CD14-positive monocyte (primary cell): ENCODE measurements around the gene CSRP1. TPM values are rescaled to one million over a fixed set of nuclear protein-coding genes. Genes with fewer than 3 reads are reported as not detected.
A peak's percentile ranks its signal among the peaks of the same experiment; 100 is the strongest.
"Not testable (repeated sequence)": the region's sequence is repeated elsewhere in the genome, so short reads cannot be mapped to it uniquely, and the experiment has no call there.

Experiments used
- DNase-seq, 3 donors: peaks; one replicate each; pipeline ENCODE4 v3.0.0-alpha.2; 2011 to 2022
- H2AFZ ChIP-seq: 2 replicates; pipeline ENCODE4 v1.6.0; 2012; ENCODE audit warnings: mild to moderate bottlenecking, low read depth, low read length, inconsistent platforms; ENCODE audit not compliant: insufficient read depth, poor library complexity, severe bottlenecking
- H3K27ac ChIP-seq, 2 donors: 1 replicate in 1 of 2; 2 replicates in 1 of 2; pipeline ENCODE4 v1.5.1; 2012 to 2013; ENCODE audit warnings: low read length in 2 of 2, control low read depth in 1 of 2, inconsistent platforms in 1 of 2, low read depth in 1 of 2, mild to moderate bottlenecking in 1 of 2
- H3K27me3 ChIP-seq, 2 donors: one replicate each; pipeline versions ENCODE4 v1.6.0 to v1.6.1; 2011 to 2013; ENCODE audit warnings: low read length in 2 of 2; ENCODE audit not compliant: control insufficient read depth in 2 of 2, insufficient read depth in 2 of 2
- H3K36me3 ChIP-seq, 2 donors: replicated peaks in 1 of 2; 1 replicate in 1 of 2; 2 replicates in 1 of 2; pipeline versions ENCODE4 v1.5.1 to v1.6.1; 2012 to 2013; ENCODE audit warnings: low read length in 2 of 2, control low read depth in 1 of 2, inconsistent platforms in 1 of 2, mild to moderate bottlenecking in 1 of 2; ENCODE audit not compliant: insufficient read depth in 2 of 2, control insufficient read depth in 1 of 2
- H3K4me1 ChIP-seq, 2 donors: 1 replicate in 1 of 2; 2 replicates in 1 of 2; pipeline versions ENCODE4 v1.5.1 to v1.6.1; 2012 to 2013; ENCODE audit warnings: low read length in 2 of 2, control low read depth in 1 of 2, inconsistent platforms in 1 of 2, mild to moderate bottlenecking in 1 of 2, moderate library complexity in 1 of 2; ENCODE audit not compliant: insufficient read depth in 2 of 2, control insufficient read depth in 1 of 2
- H3K4me2 ChIP-seq: replicated peaks from 2 replicates; pipeline ENCODE3; 2012; ENCODE audit warnings: low read length, moderate library complexity, mild to moderate bottlenecking; ENCODE audit not compliant: poor library complexity, severe bottlenecking; ENCODE audit errors: extremely low read depth
- H3K4me3 ChIP-seq, 3 experiments: fragments of 200-600 bp in 1 of 3; sonication (generic) in 1 of 3; replicated peaks in 1 of 3; 1 replicate in 2 of 3; 2 replicates in 1 of 3; pipeline ENCODE4 v1.5.1; 2011 to 2013; ENCODE audit warnings: low read length in 3 of 3, mild to moderate bottlenecking in 3 of 3, control low read depth in 2 of 3, low read depth in 2 of 3, inconsistent platforms in 1 of 3, moderate library complexity in 1 of 3
- H3K79me2 ChIP-seq: 2 replicates; pipeline ENCODE4 v1.6.0; 2012; ENCODE audit warnings: mild to moderate bottlenecking, control low read depth, inconsistent platforms, low read length, moderate library complexity; ENCODE audit not compliant: insufficient read depth
- H3K9ac ChIP-seq: 2 replicates; pipeline ENCODE4 v1.6.0; 2017; ENCODE audit warnings: low read length, mild to moderate bottlenecking; ENCODE audit not compliant: insufficient read depth, poor library complexity, severe bottlenecking
- H3K9me3 ChIP-seq, 2 donors: replicated peaks in 1 of 2; 1 replicate in 1 of 2; 2 replicates in 1 of 2; pipeline versions ENCODE4 v1.5.1 to v1.6.1; 2012 to 2013; ENCODE audit warnings: low read length in 2 of 2, control low read depth in 1 of 2; ENCODE audit not compliant: control insufficient read depth in 1 of 2, insufficient read depth in 1 of 2
- H4K20me1 ChIP-seq: 2 replicates; pipeline ENCODE4 v1.6.0; 2012; ENCODE audit warnings: mild to moderate bottlenecking, low read length, control low read depth, moderate library complexity; ENCODE audit not compliant: insufficient read depth
- H3K27ac Mint-ChIP-seq, 7 donors: one replicate each; pipeline ENCODE4 v1.8.0; 2020; ENCODE audit warnings: mild to moderate bottlenecking in 7 of 7, mixed read lengths in 7 of 7, moderate library complexity in 6 of 7, inconsistent platforms in 2 of 7
- H3K27me3 Mint-ChIP-seq, 3 donors: one replicate each; pipeline ENCODE4 v1.8.0; 2021 to 2022; ENCODE audit warnings: low read depth in 3 of 3, mild to moderate bottlenecking in 3 of 3, mixed read lengths in 3 of 3, moderate library complexity in 3 of 3, inconsistent platforms in 1 of 3
- H3K36me3 Mint-ChIP-seq, 2 donors: one replicate each; pipeline ENCODE4 v1.8.0; 2020; ENCODE audit warnings: mixed read lengths in 2 of 2, inconsistent platforms in 1 of 2, mild to moderate bottlenecking in 1 of 2
- H3K4me1 Mint-ChIP-seq: one replicate; pipeline ENCODE4 v1.8.0; 2020; ENCODE audit warnings: mild to moderate bottlenecking, mixed read lengths
- H3K4me3 Mint-ChIP-seq, 2 donors: one replicate each; pipeline ENCODE4 v1.8.0; 2020; ENCODE audit warnings: mild to moderate bottlenecking in 2 of 2, mixed read lengths in 2 of 2, moderate library complexity in 1 of 2
- H3K9me3 Mint-ChIP-seq, 7 donors: one replicate each; pipeline ENCODE4 v1.8.0; 2020 to 2022; ENCODE audit warnings: mixed read lengths in 7 of 7, mild to moderate bottlenecking in 6 of 7, moderate library complexity in 6 of 7, inconsistent platforms in 2 of 7
- CTCF ChIP-seq: fragments of 200-600 bp; IDR thresholded peaks from one replicate; pipeline ENCODE4 v1.8.0; 2022; ENCODE audit warnings: antibody characterized with exemption, mild to moderate bottlenecking
- WGBS: methylation state at CpG from one replicate; pipeline ENCODE4 v1.1.5; 2013; ENCODE audit warnings: missing lambda C conversion rate; ENCODE audit not compliant: insufficient coverage; 5-methylcytosine and 5-hydroxymethylcytosine counted together
- intact Hi-C, 2 donors: fragments of 100-400 bp; cut with micrococcal nuclease; formaldehyde crosslinking; loops; one replicate each; pipeline versions ENCODE4 v1.15.0 to v1.15.1; 2023
- polyA plus RNA-seq, 3 donors: library from polyadenylated mRNA; depleted of rRNA in 1 of 3; unstranded in 2 of 3; stranded (reverse) in 1 of 3; fragments of 300-500 nt in 2 of 3; fragments of >200 nt in 1 of 3; fragmentation: Illumina TruSeq in 2 of 3; gene quantifications; 1 replicate in 2 of 3; 2 replicates in 1 of 3; pipeline ENCODE4 v1.2.3, GENCODE V29; 2012 to 2021

Gene CSRP1
- polyA plus RNA-seq, 3 donors = 87.4 to 111 (median 98.8) TPM

DNA sequence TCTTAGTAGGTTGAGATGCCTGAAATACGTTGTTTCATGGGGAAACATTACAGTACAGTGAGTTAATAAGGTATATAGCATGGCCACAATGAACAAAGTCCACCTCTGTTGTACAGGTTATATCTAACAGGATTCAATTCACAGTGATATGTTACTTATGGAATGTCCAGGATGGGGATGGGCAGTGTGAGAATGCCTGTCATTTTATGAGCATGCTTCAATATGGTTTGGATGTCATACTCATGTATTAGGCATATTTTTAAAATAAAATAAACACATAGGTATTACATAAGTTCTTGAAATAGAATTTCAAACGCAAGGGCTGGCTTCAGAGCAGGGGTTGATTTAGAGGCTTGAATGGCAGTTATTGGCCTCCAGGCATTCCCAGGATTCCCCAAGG lies 31.8 kb downstream of the CSRP1 start:
- Histone ChIP-seq H3K79me2 (no peaks in the 10 kb centered on the region), H3K36me3 (no peaks in the 10 kb centered on the region), H3K4me1 (peaks cover 12 to 16% of the 10 kb centered on the region in 2 donors), H3K9ac (no peak overlapping the region), H2AFZ (no peak overlapping the region), H3K4me3 (no peak overlapping the region), H3K9me3 (no peaks in the 10 kb centered on the region), H3K27me3 (peaks cover 4 to 15% of the 10 kb centered on the region in 2 donors), H3K27ac (no peak overlapping the region), H4K20me1 (no peaks in the 10 kb centered on the region), H3K4me2 (no peak overlapping the region)
- TF ChIP-seq CTCF = no peak
- no peak overlapping the region for H3K27ac Mint-ChIP-seq
- no peak overlapping the region for H3K4me3 Mint-ChIP-seq
- peaks cover 0 to 2% (median 0%) of the 10 kb centered on the region in 7 donors for H3K9me3 Mint-ChIP-seq
- H3K27me3 Mint-ChIP-seq = peaks cover 18 to 42% (median 24%) of the 10 kb centered on the region in 3 donors
- WGBS = no CpG with 5 or more reads among the region's 2 CpGs
- DNase-seq = no peak
- H3K36me3 Mint-ChIP-seq = no peaks in the 10 kb centered on the region
- H3K4me1 Mint-ChIP-seq = peaks cover 13% of the 10 kb centered on the region
- intact Hi-C loops = no loop called here

DNA sequence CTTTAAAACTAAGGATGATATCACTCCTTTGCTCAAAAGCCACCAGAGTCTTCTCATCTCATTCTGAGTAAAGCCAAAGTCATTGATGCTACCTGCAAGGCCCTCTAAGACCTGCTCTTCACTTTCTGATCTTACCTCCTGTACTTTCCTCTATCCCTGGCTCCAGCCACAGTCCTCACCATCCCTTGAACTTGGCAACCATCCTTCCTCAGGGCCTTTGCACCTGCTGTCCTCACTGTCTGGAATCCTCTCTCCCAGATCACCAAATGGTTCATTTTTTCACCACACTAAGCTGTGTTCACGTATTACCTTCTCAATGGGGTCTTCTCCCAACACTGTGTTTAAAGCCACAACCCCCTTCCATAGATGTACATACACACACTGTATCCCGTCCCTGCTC lies 33.6 kb downstream of the CSRP1 start:
- 90% methylated on average over 1 of the region's 2 CpGs for WGBS
- H3K27me3 Mint-ChIP-seq = peaks cover 33 to 54% (median 42%) of the 10 kb centered on the region in 3 donors
- no peak overlapping the region for H2AFZ ChIP-seq

DNA sequence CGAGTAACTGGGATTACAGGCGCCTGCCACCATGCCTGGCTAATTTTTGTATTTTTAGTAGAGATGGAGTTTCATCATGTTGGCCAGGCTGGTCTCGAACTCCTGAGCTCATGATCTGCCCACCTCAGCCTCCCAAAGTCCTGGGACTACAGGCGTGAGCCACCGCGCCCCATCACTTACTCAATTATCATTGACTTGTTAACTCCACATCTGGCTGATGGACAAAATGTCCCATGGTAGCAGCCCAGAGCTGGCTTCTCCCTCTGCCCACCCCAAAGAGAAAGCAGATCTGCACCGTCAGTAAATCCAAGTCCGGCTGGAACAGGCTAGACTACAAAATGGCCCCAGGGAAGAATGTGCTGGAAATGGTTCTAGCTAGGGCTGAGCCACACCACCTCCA lies 34.6 kb downstream of the CSRP1 start:
- Mint-ChIP-seq H3K4me3 (peak overlapping the region in 1 of 2 donors; percentile 52), H3K4me1 (peaks cover 30% of the 10 kb centered on the region), H3K27me3 (peaks cover 41 to 59% (median 50%) of the 10 kb centered on the region in 3 donors)
- H3K27me3 ChIP-seq = peaks cover 11 to 34% of the 10 kb centered on the region in 2 donors
- H3K27ac Mint-ChIP-seq, intact Hi-C loops, H3K36me3 Mint-ChIP-seq, H3K9me3 Mint-ChIP-seq, H3K4me2 ChIP-seq, H3K27ac ChIP-seq, DNase-seq, H3K9me3 ChIP-seq, H3K36me3 ChIP-seq, H3K9ac ChIP-seq, H3K4me3 ChIP-seq, H3K79me2 ChIP-seq, H4K20me1 ChIP-seq, H2AFZ ChIP-seq: not testable (repeated sequence)
- WGBS = 100% methylated on average over 4 of the region's 8 CpGs
- H3K4me1 ChIP-seq = peaks cover 18 to 31% of the 10 kb centered on the region in 2 donors

More for the DNA sequence above, 33.6 kb downstream of the CSRP1 start:
- no peak for DNase-seq
- peaks cover 27% of the 10 kb centered on the region for H3K4me1 Mint-ChIP-seq
- Histone ChIP-seq H3K27me3 (peaks cover 11 to 28% of the 10 kb centered on the region in 2 donors), H3K9ac (no peak overlapping the region), H3K27ac (no peak overlapping the region), H4K20me1 (no peaks in the 10 kb centered on the region), H3K79me2 (no peaks in the 10 kb centered on the region), H3K4me1 (peaks cover 17 to 27% of the 10 kb centered on the region in 2 donors), H3K4me3 (no peak overlapping the region), H3K36me3 (no peaks in the 10 kb centered on the region), H3K9me3 (no peaks in the 10 kb centered on the region), H3K4me2 (no peak overlapping the region)
- H3K27ac Mint-ChIP-seq = no peak overlapping the region
- intact Hi-C loops = no loop called here
- H3K36me3 Mint-ChIP-seq = peaks cover 0 to 5% of the 10 kb centered on the region in 2 donors
- no peak overlapping the region for H3K4me3 Mint-ChIP-seq
- peaks cover 0 to 6% (median 0%) of the 10 kb centered on the region in 7 donors for H3K9me3 Mint-ChIP-seq
- no peak for TF ChIP-seq CTCF
